Breast epithelium (tissue), 3 donors: Measurements from ENCODE around the gene CYP8B1.

Source experiments
- CTCF ChIP-seq, 3 donors: fragments of 450-650 bp; IDR thresholded peaks; one replicate each; pipeline ENCODE4 v1.5.1; 2016 to 2017; ENCODE audit warnings: antibody characterized with exemption in 3 of 3, mild to moderate bottlenecking in 3 of 3, moderate library complexity in 3 of 3
- POLR2A ChIP-seq: fragments of 450-650 bp; IDR thresholded peaks from one replicate; pipeline ENCODE4 v1.6.1; 2016; ENCODE audit warnings: antibody characterized with exemption, mild to moderate bottlenecking, moderate library complexity

- TF ChIP-seq CTCF (IDR thresholded peaks at IDR 0.05) = peak; percentile 29 to 46 (median 35)
- no peak for TF ChIP-seq POLR2A
Measured at GRCh38 chr3:42830437-42831320, 45.0 kb downstream of the CYP8B1 start.
